T-helper 1 cell (primary cell): ENCODE results near the gene TFF3.

Experiments used
- DNase-seq, 5 donors: peaks; one replicate each; pipeline ENCODE4 v3.0.0-alpha.2; 2012 to 2020
- total RNA-seq, 4 donors: gene quantifications; one replicate each; lab custom pipeline; 2026; lab: John Stamatoyannopoulos, UW

Gene TFF3
- 0 reads per million in 4 donors for total RNA-seq

GRCh38 chr21:42315296-42315891, at the start of gene TFF3:
TSS of gene TFF3 (minus strand) at chr21:42315409. CDS start at chr21:42315374, 35 bp downstream.
- DNase-seq: no peak

- DNase-seq: no peak
Measured at GRCh38 chr21:42364304-42364865, 49.2 kb upstream of the TFF3 start.

GRCh38 chr21:42363312-42363711, 48.1 kb upstream of the TFF3 start:
- no peak for DNase-seq

- no peak for DNase-seq
Measured at GRCh38 chr21:42362700-42363099, 47.5 kb upstream of the TFF3 start.

GRCh38 chr21:42362198-42362597, 47.0 kb upstream of the TFF3 start:
- no peak for DNase-seq

GRCh38 chr21:42361286-42361685, 46.1 kb upstream of the TFF3 start:
- DNase-seq: no peak

GRCh38 chr21:42360317-42360716, 45.1 kb upstream of the TFF3 start:
- no peak for DNase-seq

- DNase-seq: no peak
Measured at GRCh38 chr21:42358937-42359336, 43.7 kb upstream of the TFF3 start.

- no peak for DNase-seq
Measured at GRCh38 chr21:42358261-42358660, 43.1 kb upstream of the TFF3 start.

GRCh38 chr21:42357307-42357706, 42.1 kb upstream of the TFF3 start:
- no peak for DNase-seq

- DNase-seq: no peak
Measured at GRCh38 chr21:42356650-42357049, 41.4 kb upstream of the TFF3 start.

GRCh38 chr21:42356046-42356445, 40.8 kb upstream of the TFF3 start:
- no peak for DNase-seq

GRCh38 chr21:42353623-42354022, 38.4 kb upstream of the TFF3 start:
- DNase-seq: no peak

- no peak for DNase-seq
Measured at GRCh38 chr21:42352441-42353095, 37.4 kb upstream of the TFF3 start.

- no peak for DNase-seq
Measured at GRCh38 chr21:42351626-42352440, 36.6 kb upstream of the TFF3 start.

- DNase-seq: no peak
Measured at GRCh38 chr21:42350927-42351426, 35.8 kb upstream of the TFF3 start, which contains the start of gene TFF2. TSS of gene TFF2 (minus strand) at chr21:42350994. CDS start at chr21:42350957, 37 bp downstream.

- DNase-seq: no peak
Measured at GRCh38 chr21:42350318-42350910, 35.2 kb upstream of the TFF3 start.

GRCh38 chr21:42349420-42350317, 34.5 kb upstream of the TFF3 start:
- DNase-seq: no peak

- DNase-seq: no peak
Measured at GRCh38 chr21:42348762-42349161, 33.6 kb upstream of the TFF3 start.

GRCh38 chr21:42347601-42348327, 32.6 kb upstream of the TFF3 start:
- DNase-seq: no peak
